Uterus (tissue), 2 donors: ENCODE data around the gene FHL3.

Experiments used
- CTCF ChIP-seq, 4 experiments: fragments of 200-600 bp in 2 of 4; fragments of 450-650 bp in 2 of 4; sonication (generic) in 2 of 4; IDR thresholded peaks; one replicate each; pipeline ENCODE4 v1.5.1; 2016 to 2019; ENCODE audit warnings: antibody characterized with exemption in 4 of 4, mild to moderate bottlenecking in 2 of 4, moderate library complexity in 1 of 4
- POLR2A ChIP-seq, 2 donors: fragments of 450-650 bp; IDR thresholded peaks; one replicate each; pipeline ENCODE4 v1.6.1; 2016; ENCODE audit warnings: antibody characterized with exemption in 2 of 2, mild to moderate bottlenecking in 1 of 2, moderate library complexity in 1 of 2

GRCh38 chr1:38000529-38001455, 4.5 kb downstream of the FHL3 start:
- TF ChIP-seq CTCF (IDR thresholded peaks at IDR 0.05) = no peak
- TF ChIP-seq POLR2A (IDR thresholded peaks at IDR 0.05) = no peak
